C4-2B (cell line): ENCODE results near the gene ZNF418.

Experiments used
- H3K27ac ChIP-seq: fragments of 450-650 bp; 2 replicates; pipeline ENCODE4 v1.5.1; 2017
- ZFX ChIP-seq: fragments of 450-650 bp; IDR thresholded peaks from 2 replicates; pipeline ENCODE4 v1.6.1; 2017
- TF ChIP-seq, protein P1 (sequence below): fragments of 450-650 bp; conservative IDR thresholded peaks from 2 replicates; pipeline ENCODE4 v1.5.1; 2017; ENCODE audit warnings: mild to moderate bottlenecking

ZNF418 gene

GRCh38 chr19:57949296-57949695, 14.1 kb upstream of the ZNF418 start:
- TF ChIP-seq, protein P1, sequence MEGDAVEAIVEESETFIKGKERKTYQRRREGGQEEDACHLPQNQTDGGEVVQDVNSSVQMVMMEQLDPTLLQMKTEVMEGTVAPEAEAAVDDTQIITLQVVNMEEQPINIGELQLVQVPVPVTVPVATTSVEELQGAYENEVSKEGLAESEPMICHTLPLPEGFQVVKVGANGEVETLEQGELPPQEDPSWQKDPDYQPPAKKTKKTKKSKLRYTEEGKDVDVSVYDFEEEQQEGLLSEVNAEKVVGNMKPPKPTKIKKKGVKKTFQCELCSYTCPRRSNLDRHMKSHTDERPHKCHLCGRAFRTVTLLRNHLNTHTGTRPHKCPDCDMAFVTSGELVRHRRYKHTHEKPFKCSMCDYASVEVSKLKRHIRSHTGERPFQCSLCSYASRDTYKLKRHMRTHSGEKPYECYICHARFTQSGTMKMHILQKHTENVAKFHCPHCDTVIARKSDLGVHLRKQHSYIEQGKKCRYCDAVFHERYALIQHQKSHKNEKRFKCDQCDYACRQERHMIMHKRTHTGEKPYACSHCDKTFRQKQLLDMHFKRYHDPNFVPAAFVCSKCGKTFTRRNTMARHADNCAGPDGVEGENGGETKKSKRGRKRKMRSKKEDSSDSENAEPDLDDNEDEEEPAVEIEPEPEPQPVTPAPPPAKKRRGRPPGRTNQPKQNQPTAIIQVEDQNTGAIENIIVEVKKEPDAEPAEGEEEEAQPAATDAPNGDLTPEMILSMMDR = no peak
- no peak for TF ChIP-seq ZFX
- no peak overlapping the region for H3K27ac ChIP-seq

DNA sequence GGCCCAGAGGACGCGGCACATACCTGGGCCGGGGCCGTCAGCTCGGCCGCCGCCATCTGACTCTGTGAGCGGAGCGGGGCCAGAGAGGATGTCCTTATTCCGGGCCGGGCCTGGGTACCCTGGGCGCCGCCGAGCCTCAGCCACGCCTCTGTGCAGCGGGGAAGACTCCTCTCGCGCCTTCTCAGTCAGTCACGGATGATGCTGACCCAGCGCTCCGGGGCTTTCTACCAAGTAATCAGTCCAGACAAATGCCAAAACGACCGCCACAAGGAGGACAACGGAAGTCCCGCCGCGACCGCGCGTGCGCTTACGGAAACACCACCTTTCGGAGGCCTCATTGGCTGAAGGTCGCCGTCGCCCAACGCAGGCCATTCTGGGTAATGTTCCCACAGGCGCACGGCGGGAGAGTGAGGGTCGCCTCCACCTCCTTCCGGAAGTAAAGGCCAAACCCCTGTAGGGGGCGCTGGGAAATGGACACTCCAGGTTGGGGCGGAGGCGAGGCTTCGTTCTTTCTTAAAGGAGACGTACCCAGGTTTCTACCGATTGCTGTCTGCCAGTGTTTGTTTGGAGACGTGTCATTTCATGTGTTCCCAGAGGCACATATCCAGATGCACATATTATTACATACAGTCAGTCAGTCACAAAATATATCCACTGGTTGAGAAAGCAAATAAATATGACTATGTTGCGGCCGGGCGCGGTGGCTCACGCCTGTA, 12.4 kb upstream of the ZNF418 start, which contains the start of gene ZNF256:
TSS of gene ZNF256 (minus strand) at position 288 of the 716 bp plus-strand sequence. CDS start at position 56, 232 bp downstream.
- TF ChIP-seq, protein P1 = peak; percentile 61
- peak; percentile 25; the same call in 1 of the 2 replicates for TF ChIP-seq ZFX
- H3K27ac ChIP-seq = peak within 1 kb of the TSS; percentile 66

DNA sequence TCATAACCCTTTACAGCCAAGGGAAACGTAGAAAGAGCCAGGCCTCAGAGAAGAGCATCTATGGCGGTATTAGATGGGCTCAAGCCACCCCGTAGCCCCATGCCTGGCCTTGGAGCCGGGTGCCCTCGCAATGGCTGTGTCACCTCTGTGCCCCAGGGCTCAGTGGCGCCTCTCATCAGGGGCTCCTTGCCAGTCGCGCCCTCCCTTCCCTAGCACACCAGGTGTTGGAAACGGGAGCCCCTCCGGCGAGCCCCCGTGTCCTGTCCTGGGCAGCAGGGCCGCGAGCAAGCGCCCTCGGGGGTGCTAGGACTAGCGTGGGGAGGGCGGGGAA, 11.9 kb upstream of the ZNF418 start:
- TF ChIP-seq, protein P1 = no peak
- 0 out of 2 replicates have a peak, but pooled peaks have one; percentile 31 for TF ChIP-seq ZFX
- peak overlapping the region; percentile 66 for H3K27ac ChIP-seq

- no peak overlapping the region for H3K27ac ChIP-seq
- TF ChIP-seq, protein P1 = no peak
- no peak for TF ChIP-seq ZFX
Observed at GRCh38 chr19:57946316-57946715, 11.1 kb upstream of the ZNF418 start.

DNA sequence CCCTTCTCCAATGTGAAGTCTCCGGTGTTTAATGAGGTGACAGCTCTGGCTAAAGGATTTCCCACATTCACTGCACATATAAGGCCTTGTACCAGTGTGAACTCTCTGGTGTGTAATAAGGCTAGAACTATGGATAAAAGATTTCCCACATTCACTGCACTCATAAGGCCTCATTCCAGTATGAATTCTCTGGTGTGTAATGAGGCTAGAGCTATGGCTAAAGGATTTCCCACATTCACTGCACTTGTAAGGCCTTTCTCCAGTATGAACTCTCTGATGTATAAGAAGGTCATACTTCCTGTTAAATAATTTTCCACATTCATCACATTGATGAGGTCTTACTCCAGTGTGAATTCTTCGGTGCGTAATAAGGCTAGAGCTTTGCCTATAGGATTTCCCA, 6.4 kb upstream of the ZNF418 start:
- TF ChIP-seq, protein P1 = no peak
- TF ChIP-seq ZFX = no peak

DNA sequence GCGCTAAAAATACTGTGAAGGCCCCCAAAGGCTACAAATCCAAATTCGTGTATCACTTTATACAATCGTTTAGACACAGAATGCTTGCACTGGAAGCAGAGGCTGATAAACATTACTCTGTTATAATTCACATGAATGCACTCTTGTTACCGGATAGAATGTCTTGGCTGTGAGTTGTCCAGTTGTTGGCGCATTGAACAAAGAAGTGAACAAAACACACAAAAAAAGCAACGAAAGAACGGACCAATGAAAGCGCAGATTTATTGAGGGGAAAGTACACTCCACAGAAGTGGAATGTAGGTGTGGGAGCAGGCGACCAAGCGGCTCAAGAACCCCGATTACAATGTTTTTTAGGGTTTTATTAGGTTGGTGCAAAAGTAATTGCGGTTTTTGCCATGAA, 529 bp upstream of the ZNF418 start:
- TF ChIP-seq ZFX = no peak
- TF ChIP-seq, protein P1 = no peak
- no peak overlapping the region for H3K27ac ChIP-seq

More for the DNA sequence above, 6.4 kb upstream of the ZNF418 start:
- H3K27ac ChIP-seq = no peak overlapping the region

DNA sequence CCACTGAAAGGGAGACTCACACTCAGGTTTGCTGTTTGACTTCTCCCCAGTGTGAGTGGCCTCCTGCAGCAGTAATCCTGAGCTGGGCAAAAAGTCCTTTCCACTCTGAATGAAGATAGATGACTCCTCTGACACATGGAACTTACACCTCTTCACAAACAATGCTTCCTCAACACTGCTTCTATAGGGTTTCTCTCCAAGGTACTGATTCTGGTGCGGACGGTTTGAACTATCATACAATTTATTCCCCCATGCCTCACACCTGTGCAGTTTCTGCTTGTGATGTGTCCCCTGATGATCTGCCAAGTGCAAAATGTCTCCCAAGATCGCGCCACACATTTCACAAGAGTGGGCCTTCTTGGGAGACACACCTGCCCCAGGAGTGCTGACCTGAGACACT, 7.6 kb downstream of the ZNF418 start:
- no peak overlapping the region for H3K27ac ChIP-seq
- TF ChIP-seq, protein P1 = no peak
- no peak for TF ChIP-seq ZFX
